Vagina (tissue), 2 donors: Measurements from ENCODE around the gene RNU6-1. TPM values are rescaled to one million over a fixed set of nuclear protein-coding genes. Genes with fewer than 3 reads are reported as not detected.

Experiments used
- DNase-seq, 2 donors: peaks; one replicate each; pipeline ENCODE4 v3.0.0-alpha.2; 2017; ENCODE audit errors: extremely low spot score in 2 of 2
- H3K27ac ChIP-seq: fragments of 200-600 bp; sonication (generic); one replicate; pipeline ENCODE4 v1.5.1; 2019
- H3K27me3 ChIP-seq: fragments of 200-600 bp; sonication (generic); one replicate; pipeline ENCODE4 v1.5.1; 2019
- H3K36me3 ChIP-seq, 2 donors: fragments of 200-600 bp; sonication (generic); one replicate each; pipeline ENCODE4 v1.5.1; 2017 to 2019
- H3K4me1 ChIP-seq: fragments of 200-600 bp; sonication (generic); one replicate; pipeline ENCODE4 v1.5.1; 2019
- H3K4me3 ChIP-seq, 2 donors: fragments of 200-600 bp; sonication (generic); 1 replicate in 1 of 2; 2 replicates in 1 of 2; pipeline ENCODE4 v1.5.1; 2016 to 2019
- H3K9me3 ChIP-seq: fragments of 200-600 bp; sonication (generic); one replicate; pipeline ENCODE4 v1.5.1; 2019
- POLR2A ChIP-seq, 2 donors: fragments of 450-650 bp; IDR thresholded peaks; one replicate each; pipeline ENCODE4 v1.6.1; 2017; ENCODE audit warnings: antibody characterized with exemption in 2 of 2, mild to moderate bottlenecking in 2 of 2, moderate library complexity in 2 of 2
- POLR2AphosphoS5 ChIP-seq, 2 donors: sonication (generic); formaldehyde crosslinking; IDR thresholded peaks; one replicate each; pipeline ENCODE4 v1.9.0; 2017; ENCODE audit warnings: antibody characterized with exemption in 2 of 2, mild to moderate bottlenecking in 2 of 2, low read depth in 1 of 2; ENCODE audit not compliant: insufficient read depth in 1 of 2
- intact Hi-C: fragments of 100-400 bp; cut with DNase I; formaldehyde crosslinking; loops from one replicate; pipeline ENCODE4 v1.15.1; 2023
- total RNA-seq: library from RNA; depleted of rRNA; stranded (reverse); fragments of >200 nt; gene quantifications from one replicate; pipeline ENCODE4 v1.2.3, GENCODE V29; 2016
- TF ChIP-seq, protein P1 (sequence below), 3 experiments: fragments of 450-650 bp in 2 of 3; fragments of 200-600 bp in 1 of 3; sonication (generic) in 1 of 3; IDR thresholded peaks; one replicate each; pipeline ENCODE4 v1.5.1; 2017 to 2019; ENCODE audit warnings: antibody characterized with exemption in 3 of 3, mild to moderate bottlenecking in 2 of 3, moderate library complexity in 2 of 3

The RNU6-1 gene
- total RNA-seq, 1 donor from 2014 or later = not detected

DNA sequence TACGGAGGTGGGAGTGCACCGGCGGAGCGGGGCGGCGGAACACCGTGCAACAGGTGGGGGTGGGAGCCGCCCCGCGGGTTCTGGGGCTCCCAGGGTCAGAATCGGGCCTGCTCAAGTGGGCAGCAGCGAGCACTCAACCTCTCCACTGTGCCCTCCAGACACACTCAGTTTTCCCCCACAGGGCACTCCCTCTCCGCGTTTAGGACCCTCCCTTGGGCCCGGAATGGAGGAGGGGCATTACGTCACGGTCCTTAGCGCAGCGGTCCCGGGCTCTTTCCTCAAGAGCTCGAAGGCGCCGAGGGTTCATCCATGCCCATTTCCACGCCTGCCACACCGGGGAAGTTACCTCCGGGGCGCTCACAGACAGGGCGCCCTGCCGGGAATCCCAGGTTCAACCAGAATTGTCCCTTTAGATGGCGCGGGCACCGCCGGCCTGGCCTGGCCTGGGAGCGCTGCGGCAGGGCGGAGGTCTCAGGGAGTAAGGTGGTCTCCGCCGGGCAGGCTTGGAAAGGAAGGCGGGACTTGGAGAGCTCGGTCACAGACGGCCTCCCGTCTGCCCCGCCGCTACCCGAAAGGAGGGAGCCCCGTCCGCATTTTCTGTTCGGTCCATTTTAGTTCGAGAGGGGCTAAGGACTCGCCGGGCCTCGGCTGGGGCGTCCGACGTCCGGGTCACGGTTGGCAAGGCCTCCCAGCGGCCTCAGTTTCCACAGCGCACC lies 5.1 kb downstream of the RNU6-1 start:
- Histone ChIP-seq H3K36me3 (no peaks in the 10 kb centered on the region), H3K9me3 (no peaks in the 10 kb centered on the region), H3K4me3 (peak overlapping the region; percentile 38 to 46), H3K27me3 (peaks cover 18% of the 10 kb centered on the region), H3K27ac (no peak overlapping the region), H3K4me1 (peaks cover 55% of the 10 kb centered on the region)
- intact Hi-C loops = loop anchor here (5.0 kb wide), 2 partner anchors 292 to 377 kb away; partner anchors contain the start of gene MAP2K5
- no peak for DNase-seq
- TF ChIP-seq, protein P1, sequence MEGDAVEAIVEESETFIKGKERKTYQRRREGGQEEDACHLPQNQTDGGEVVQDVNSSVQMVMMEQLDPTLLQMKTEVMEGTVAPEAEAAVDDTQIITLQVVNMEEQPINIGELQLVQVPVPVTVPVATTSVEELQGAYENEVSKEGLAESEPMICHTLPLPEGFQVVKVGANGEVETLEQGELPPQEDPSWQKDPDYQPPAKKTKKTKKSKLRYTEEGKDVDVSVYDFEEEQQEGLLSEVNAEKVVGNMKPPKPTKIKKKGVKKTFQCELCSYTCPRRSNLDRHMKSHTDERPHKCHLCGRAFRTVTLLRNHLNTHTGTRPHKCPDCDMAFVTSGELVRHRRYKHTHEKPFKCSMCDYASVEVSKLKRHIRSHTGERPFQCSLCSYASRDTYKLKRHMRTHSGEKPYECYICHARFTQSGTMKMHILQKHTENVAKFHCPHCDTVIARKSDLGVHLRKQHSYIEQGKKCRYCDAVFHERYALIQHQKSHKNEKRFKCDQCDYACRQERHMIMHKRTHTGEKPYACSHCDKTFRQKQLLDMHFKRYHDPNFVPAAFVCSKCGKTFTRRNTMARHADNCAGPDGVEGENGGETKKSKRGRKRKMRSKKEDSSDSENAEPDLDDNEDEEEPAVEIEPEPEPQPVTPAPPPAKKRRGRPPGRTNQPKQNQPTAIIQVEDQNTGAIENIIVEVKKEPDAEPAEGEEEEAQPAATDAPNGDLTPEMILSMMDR (IDR thresholded peaks at IDR 0.05) = no peak
- TF ChIP-seq POLR2A (IDR thresholded peaks at IDR 0.05) = no peak
- no peak for TF ChIP-seq POLR2AphosphoS5 (IDR thresholded peaks at IDR 0.05; ENCODE audit: insufficient read depth in 1 of 2, low read depth in 1 of 2)

DNA sequence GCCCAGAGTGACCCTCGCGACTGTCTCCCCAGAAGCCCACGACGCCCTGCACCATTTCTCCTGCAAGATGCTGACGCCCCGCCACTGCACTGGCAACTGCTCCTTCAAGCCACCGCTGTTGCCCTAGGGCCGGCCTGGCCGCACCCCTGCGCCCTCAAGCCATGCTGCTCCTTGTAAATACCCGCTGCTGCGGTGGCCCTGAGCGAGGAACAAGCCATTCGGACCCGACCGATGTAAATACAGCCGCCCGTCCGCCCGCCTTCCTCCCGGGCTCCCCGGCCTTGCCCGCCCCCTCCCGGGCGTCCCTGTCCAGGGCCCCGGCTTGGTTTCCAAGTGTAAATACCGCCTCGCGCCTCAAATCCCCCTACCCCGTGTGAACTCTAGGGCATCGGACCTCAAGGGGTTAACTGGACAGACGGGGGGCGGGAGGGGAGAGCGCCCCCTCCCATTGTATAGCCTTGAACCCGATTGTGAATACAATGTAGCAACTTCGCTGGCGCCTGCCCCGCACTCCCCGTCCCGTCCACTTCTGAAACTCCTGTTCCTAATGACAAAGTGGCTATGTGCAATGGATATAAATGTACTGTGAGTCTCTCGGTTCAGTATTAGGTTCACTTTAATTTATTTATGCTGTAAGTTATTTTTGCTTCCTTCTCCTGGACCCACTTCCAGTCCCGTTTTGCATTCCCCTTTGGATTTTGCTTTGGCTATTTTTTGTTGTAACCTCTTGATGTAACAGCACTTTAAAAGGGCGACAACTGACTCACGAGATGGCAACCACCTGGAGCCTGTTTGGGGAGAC lies 5.9 kb downstream of the RNU6-1 start:
- no peak overlapping the region for H3K27ac ChIP-seq
- no peaks in the 10 kb centered on the region for H3K9me3 ChIP-seq
- H3K27me3 ChIP-seq = peaks cover 27% of the 10 kb centered on the region
- peaks cover 55% of the 10 kb centered on the region for H3K4me1 ChIP-seq
- intact Hi-C loops = loop anchor here (5.0 kb wide), 1 partner anchor 377 kb away; no protein-coding TSS in a partner anchor
- H3K4me3 ChIP-seq = peak overlapping the region; percentile 38 to 46
- no peak for DNase-seq
- H3K36me3 ChIP-seq = no peaks in the 10 kb centered on the region
- no peak for TF ChIP-seq POLR2A (IDR thresholded peaks at IDR 0.05)
- TF ChIP-seq, protein P1 (IDR thresholded peaks at IDR 0.05) = peak in 2 of 3 experiments; percentile 19 to 38

DNA sequence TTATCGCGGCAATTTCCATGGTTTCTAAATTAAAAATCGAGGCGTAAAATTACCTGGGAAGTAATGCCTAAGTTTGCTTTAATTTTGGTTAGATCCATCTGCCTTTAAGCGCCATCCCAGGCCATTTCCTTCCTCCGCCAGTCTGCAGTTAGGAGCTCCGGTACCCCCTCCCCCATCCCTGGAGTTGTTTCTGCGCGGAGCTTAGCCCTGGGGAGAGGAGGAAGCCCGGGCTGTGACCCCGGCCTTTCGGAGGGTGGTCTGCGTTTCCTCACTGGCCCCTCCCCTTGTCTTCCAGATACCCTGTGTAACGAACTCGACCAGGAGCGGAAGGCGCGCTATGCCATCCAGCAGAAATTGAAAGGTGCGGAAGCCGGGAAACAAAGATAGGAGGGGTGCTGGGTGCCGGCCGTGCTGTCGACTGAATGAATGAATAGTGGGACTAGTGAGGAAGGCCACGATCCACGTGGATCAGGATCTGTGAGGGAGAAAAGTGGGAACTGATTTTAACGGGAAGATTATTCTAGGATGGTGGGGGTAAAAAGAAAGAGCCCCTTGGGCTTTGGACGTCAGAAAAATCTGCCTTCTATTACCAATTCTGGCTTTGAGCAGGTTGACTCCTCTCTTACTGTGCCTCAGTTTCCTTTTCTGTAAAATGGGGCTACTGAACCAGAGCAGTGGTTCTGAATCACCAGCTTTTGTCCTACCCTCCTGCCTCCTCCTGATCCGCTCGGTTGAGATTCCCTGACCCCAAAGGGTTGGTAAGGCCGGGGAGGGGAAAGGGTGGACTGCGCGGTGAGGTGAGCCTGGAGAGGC lies 6.7 kb downstream of the RNU6-1 start:
- TF ChIP-seq, protein P1 (IDR thresholded peaks at IDR 0.05) = no peak
- no peak for TF ChIP-seq POLR2AphosphoS5 (IDR thresholded peaks at IDR 0.05; ENCODE audit: insufficient read depth in 1 of 2, low read depth in 1 of 2)
- no peak for TF ChIP-seq POLR2A (IDR thresholded peaks at IDR 0.05)
- no peak for DNase-seq
- intact Hi-C loops = loop anchor here (5.0 kb wide), 1 partner anchor 376 kb away; no protein-coding TSS in a partner anchor
- H3K27ac ChIP-seq = no peak overlapping the region
- H3K27me3 ChIP-seq = peaks cover 35% of the 10 kb centered on the region
- H3K9me3 ChIP-seq = no peaks in the 10 kb centered on the region
- H3K4me3 ChIP-seq = peak overlapping the region; percentile 12 to 46
- peaks cover 57% of the 10 kb centered on the region for H3K4me1 ChIP-seq
- H3K36me3 ChIP-seq = no peaks in the 10 kb centered on the region

DNA sequence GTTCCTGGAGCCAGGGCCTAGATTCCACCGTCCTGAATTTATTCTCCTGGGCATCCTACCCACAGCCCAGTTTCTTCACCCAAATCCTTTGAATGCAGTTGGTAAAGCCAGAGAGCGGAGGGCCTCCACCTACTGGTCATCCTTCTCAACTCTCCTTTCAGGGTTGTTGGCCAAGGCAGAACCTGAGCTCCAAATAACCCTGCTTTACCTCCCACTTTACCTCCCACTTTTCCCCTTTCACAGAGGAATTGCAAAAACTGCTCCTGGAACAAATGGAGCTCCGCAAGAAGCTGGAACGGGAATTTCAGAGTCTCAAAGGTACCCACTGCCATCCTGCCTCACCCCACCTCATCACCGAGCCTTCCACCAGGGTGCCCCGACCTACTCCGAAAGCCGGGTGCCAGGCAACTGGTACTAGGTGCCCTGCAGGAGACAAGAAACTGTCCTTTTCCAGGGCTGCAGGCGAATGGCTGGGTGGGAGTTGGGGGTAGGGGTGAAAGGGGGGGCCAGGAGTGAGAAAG lies 7.8 kb downstream of the RNU6-1 start:
- H3K9me3 ChIP-seq = no peaks in the 10 kb centered on the region
- DNase-seq = no peak
- intact Hi-C loops = loop anchor here (5.0 kb wide), 1 partner anchor 375 kb away; no protein-coding TSS in a partner anchor
- H3K36me3 ChIP-seq = no peaks in the 10 kb centered on the region
- H3K27me3 ChIP-seq = peaks cover 44% of the 10 kb centered on the region
- no peak overlapping the region for H3K27ac ChIP-seq
- TF ChIP-seq POLR2AphosphoS5 (IDR thresholded peaks at IDR 0.05; ENCODE audit: insufficient read depth in 1 of 2, low read depth in 1 of 2) (no peak), POLR2A (IDR thresholded peaks at IDR 0.05) (no peak)
- TF ChIP-seq, protein P1 (IDR thresholded peaks at IDR 0.05) = no peak
- peaks cover 67% of the 10 kb centered on the region for H3K4me1 ChIP-seq
- H3K4me3 ChIP-seq = no peak overlapping the region
